HL-60 (cell line): ENCODE measurements around the gene EPHB2.

Source experiments
- DNase-seq, 2 experiments: peaks; one replicate each; pipeline ENCODE4 v3.0.0-alpha.2; 2010 to 2020; ENCODE audit warnings: low read depth in 1 of 2, low spot score in 1 of 2
- H3K27ac ChIP-seq: fragments of 250-450 bp; sonication (Bioruptor Pico); replicated peaks from 2 replicates; pipeline ENCODE4 v1.5.1; 2020; ENCODE audit warnings: mild to moderate bottlenecking, moderate library complexity
- H3K27me3 ChIP-seq: fragments of 250-450 bp; sonication (Bioruptor Pico); 2 replicates; pipeline ENCODE4 v1.5.1; 2021; ENCODE audit warnings: mild to moderate bottlenecking, moderate library complexity; ENCODE audit not compliant: insufficient read depth, poor library complexity, severe bottlenecking
- H3K4me3 ChIP-seq: replicated peaks from 2 replicates; pipeline ENCODE4 v1.5.1; 2011; ENCODE audit warnings: mild to moderate bottlenecking, control low read depth, low read length; ENCODE audit not compliant: insufficient read depth
- GABPA ChIP-seq: IDR thresholded peaks from 2 replicates; pipeline ENCODE4 v1.6.1; 2012; ENCODE audit warnings: low read depth
- POLR2AphosphoS5 ChIP-seq: IDR thresholded peaks from 2 replicates; pipeline ENCODE4 v1.6.1; 2012; ENCODE audit warnings: low read depth
- SPI1 ChIP-seq: IDR thresholded peaks from 2 replicates; pipeline ENCODE4 v1.6.1; 2012; ENCODE audit warnings: low read depth, mild to moderate bottlenecking, borderline replicate concordance
- TF ChIP-seq, protein P1 (sequence below): IDR thresholded peaks from one replicate; pipeline ENCODE4 v1.5.1; 2011; ENCODE audit warnings: low read length, control low read depth, inconsistent platforms; ENCODE audit not compliant: insufficient read depth
- TF ChIP-seq, protein P2 (sequence below): IDR thresholded peaks from 2 replicates; pipeline ENCODE4 v1.6.1; 2012; ENCODE audit warnings: low read depth; ENCODE audit not compliant: insufficient replicate concordance

Gene EPHB2

DNA sequence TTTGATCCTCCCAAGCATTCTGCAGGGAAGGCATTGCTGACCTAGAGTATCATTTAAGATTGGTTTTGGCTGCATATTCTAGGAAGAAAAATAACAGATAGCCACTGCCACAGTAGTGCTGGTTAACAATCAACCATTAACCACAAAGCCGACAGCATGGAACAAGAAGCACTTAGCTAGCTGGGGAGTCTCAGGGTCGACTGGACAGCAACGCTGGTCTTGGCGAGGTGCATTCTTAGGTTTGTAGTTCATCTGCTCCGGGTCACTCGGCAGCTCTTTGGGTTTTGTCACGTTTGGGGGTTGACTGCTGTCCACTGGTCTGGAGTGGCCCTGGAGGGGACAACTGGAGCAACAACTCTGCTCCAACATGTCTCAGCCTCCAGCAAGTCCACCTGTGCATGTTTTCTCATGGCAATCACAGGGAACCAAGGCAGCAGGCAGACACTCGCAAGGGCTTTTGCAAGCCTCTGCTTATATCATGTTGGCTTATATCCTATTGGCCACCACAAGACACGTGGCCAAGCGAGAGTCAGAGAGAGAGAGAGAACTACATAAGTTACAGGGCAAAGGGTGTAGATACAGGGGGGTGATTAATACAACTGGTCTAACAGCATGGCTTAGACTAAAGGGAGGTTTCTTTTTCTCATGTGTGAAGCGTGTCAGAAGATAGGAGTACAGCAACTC is 162.5 kb downstream of the EPHB2 start:
- H3K4me3 ChIP-seq = no peak overlapping the region
- H3K27ac ChIP-seq = no peak overlapping the region
- no peak for DNase-seq
- peaks cover 6% of the 10 kb centered on the region for H3K27me3 ChIP-seq
- TF ChIP-seq, protein P1, sequence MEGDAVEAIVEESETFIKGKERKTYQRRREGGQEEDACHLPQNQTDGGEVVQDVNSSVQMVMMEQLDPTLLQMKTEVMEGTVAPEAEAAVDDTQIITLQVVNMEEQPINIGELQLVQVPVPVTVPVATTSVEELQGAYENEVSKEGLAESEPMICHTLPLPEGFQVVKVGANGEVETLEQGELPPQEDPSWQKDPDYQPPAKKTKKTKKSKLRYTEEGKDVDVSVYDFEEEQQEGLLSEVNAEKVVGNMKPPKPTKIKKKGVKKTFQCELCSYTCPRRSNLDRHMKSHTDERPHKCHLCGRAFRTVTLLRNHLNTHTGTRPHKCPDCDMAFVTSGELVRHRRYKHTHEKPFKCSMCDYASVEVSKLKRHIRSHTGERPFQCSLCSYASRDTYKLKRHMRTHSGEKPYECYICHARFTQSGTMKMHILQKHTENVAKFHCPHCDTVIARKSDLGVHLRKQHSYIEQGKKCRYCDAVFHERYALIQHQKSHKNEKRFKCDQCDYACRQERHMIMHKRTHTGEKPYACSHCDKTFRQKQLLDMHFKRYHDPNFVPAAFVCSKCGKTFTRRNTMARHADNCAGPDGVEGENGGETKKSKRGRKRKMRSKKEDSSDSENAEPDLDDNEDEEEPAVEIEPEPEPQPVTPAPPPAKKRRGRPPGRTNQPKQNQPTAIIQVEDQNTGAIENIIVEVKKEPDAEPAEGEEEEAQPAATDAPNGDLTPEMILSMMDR = no peak
- TF ChIP-seq, protein P2, sequence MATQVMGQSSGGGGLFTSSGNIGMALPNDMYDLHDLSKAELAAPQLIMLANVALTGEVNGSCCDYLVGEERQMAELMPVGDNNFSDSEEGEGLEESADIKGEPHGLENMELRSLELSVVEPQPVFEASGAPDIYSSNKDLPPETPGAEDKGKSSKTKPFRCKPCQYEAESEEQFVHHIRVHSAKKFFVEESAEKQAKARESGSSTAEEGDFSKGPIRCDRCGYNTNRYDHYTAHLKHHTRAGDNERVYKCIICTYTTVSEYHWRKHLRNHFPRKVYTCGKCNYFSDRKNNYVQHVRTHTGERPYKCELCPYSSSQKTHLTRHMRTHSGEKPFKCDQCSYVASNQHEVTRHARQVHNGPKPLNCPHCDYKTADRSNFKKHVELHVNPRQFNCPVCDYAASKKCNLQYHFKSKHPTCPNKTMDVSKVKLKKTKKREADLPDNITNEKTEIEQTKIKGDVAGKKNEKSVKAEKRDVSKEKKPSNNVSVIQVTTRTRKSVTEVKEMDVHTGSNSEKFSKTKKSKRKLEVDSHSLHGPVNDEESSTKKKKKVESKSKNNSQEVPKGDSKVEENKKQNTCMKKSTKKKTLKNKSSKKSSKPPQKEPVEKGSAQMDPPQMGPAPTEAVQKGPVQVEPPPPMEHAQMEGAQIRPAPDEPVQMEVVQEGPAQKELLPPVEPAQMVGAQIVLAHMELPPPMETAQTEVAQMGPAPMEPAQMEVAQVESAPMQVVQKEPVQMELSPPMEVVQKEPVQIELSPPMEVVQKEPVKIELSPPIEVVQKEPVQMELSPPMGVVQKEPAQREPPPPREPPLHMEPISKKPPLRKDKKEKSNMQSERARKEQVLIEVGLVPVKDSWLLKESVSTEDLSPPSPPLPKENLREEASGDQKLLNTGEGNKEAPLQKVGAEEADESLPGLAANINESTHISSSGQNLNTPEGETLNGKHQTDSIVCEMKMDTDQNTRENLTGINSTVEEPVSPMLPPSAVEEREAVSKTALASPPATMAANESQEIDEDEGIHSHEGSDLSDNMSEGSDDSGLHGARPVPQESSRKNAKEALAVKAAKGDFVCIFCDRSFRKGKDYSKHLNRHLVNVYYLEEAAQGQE = no peak
- TF ChIP-seq POLR2AphosphoS5 = no peak
- TF ChIP-seq GABPA = no peak
- no peak for TF ChIP-seq SPI1

DNA sequence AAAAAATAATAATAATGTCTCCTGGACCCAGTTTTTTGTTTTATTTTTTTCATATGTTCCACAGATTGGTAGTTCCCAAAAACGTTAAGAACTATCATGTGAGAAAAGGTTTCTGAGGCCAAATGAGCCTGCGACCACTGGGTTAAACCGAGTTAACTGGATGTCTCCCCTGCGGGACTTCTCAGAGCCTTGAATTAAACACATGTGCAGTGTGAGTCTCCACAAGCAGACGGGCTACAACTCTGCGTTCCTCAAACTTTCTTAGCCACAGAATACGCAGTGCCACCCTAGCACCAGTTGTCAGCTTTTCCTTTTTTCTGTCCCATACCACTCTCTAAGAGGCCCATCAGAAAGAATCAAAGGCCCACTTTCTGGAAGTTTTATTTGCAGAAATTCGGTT is 164.1 kb downstream of the EPHB2 start:
- H3K27me3 ChIP-seq = peaks cover 6% of the 10 kb centered on the region
- TF ChIP-seq, protein P1 = no peak
- no peak for TF ChIP-seq POLR2AphosphoS5
- no peak for TF ChIP-seq GABPA
- TF ChIP-seq SPI1 = no peak
- TF ChIP-seq, protein P2 = no peak
- H3K4me3 ChIP-seq = no peak overlapping the region
- DNase-seq = no peak
- no peak overlapping the region for H3K27ac ChIP-seq

DNA sequence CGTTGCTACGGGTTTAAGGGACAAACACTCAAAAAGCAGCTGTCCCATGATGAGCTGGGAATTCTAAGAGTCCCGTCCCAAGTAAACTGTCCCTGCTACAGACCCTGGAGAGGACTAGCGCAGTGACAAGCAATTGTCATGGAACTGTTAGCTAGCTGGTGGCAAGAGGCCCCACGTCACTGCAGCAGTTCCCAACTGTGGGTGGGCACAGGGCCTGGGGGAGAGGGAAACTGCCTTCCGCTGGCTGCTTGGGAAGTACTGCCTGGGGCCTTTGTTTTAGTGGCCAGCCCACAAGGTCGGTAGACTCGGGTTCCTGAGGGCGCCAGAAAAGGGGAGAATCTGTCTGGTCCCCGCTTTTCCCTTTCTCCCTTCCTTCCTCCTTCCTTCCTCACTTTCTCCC is 164.6 kb downstream of the EPHB2 start:
- TF ChIP-seq POLR2AphosphoS5 (no peak), GABPA (no peak)
- Histone ChIP-seq H3K4me3 (no peak overlapping the region), H3K27ac (no peak overlapping the region), H3K27me3 (peaks cover 6% of the 10 kb centered on the region)
- DNase-seq = no peak

DNA sequence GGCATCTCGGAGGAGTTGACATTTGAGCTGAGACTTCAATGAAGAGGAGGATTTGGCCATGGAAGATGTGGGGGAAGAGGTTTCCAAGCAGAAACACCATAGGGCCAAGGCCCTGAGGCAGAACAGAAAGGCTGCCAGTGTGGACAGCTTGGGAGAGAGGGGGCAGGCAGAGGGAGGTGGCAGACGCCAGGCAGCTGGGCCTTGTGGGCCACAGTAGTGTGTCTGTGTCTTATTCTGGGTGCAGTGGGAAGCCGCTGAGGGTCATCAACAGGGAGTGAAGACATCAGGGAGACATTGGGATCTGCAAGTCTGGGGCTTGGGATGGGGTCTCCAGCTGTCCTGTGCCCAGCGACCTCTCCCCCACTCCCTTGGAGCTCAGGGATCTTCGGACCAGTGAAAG is 165.2 kb downstream of the EPHB2 start:
- H3K27me3 ChIP-seq = peaks cover 6% of the 10 kb centered on the region
- H3K4me3 ChIP-seq = no peak overlapping the region
- no peak for DNase-seq
- TF ChIP-seq GABPA (no peak), SPI1 (no peak), POLR2AphosphoS5 (no peak)
- TF ChIP-seq, protein P1 = no peak
- no peak overlapping the region for H3K27ac ChIP-seq
